B cell (primary cell): Measurements from ENCODE around the gene C19orf85. TPM values are rescaled to one million over a fixed set of nuclear protein-coding genes. Genes with fewer than 3 reads are reported as not detected.
A peak's percentile ranks its signal among the peaks of the same experiment; 100 is the strongest.

ENCODE experiments used
- ATAC-seq: fragments of 200-7000 bp; cut with Tn5 transposase; one replicate; pipeline ENCODE4 v1.10.0; 2021; ENCODE audit warnings: low read depth, mild to moderate bottlenecking, moderate number of reproducible peaks, moderate library complexity
- CTCF ChIA-PET: fragments of 350-600 bp; sonication (Branson Sonifier 250); formaldehyde crosslinking; loops from one replicate; lab custom pipeline; 2021; ENCODE audit warnings: antibody characterized with exemption, inconsistent platforms; lab: Charles Lee
- POLR2A ChIA-PET: fragments of 350-600 bp; sonication (Branson Sonifier 250); formaldehyde crosslinking; loops from one replicate; lab custom pipeline; 2021; ENCODE audit warnings: antibody characterized with exemption; lab: Charles Lee
- DNase-seq: peaks from one replicate; pipeline ENCODE4 v3.0.0; 2013
- H2AFZ ChIP-seq: 2 replicates; pipeline ENCODE4 v1.6.1; 2012; ENCODE audit warnings: mild to moderate bottlenecking, low read depth, low read length; ENCODE audit not compliant: insufficient read depth, poor library complexity, severe bottlenecking
- H3K27ac ChIP-seq, 2 donors: 1 replicate in 1 of 2; 2 replicates in 1 of 2; pipeline ENCODE4 v1.5.1; 2012 to 2013; ENCODE audit warnings: low read length in 2 of 2, mild to moderate bottlenecking in 2 of 2, moderate library complexity in 1 of 2
- H3K27me3 ChIP-seq, 4 experiments: fragments of 200-600 bp in 1 of 4; sonication (generic) in 1 of 4; replicated peaks in 1 of 4; 1 replicate in 2 of 4; 2 replicates in 2 of 4; pipeline versions ENCODE4 v1.6.1 to v1.7.0; 2013 to 2016; ENCODE audit warnings: low read length in 3 of 4, mild to moderate bottlenecking in 2 of 4, mixed read lengths in 1 of 4, moderate library complexity in 1 of 4; ENCODE audit not compliant: insufficient read depth in 4 of 4, control insufficient read depth in 3 of 4; ENCODE audit errors: control extremely low read depth in 1 of 4
- H3K36me3 ChIP-seq, 2 experiments: replicated peaks in 1 of 2; 1 replicate in 1 of 2; 2 replicates in 1 of 2; pipeline versions ENCODE4 v1.6.1 to v1.7.1; 2013; ENCODE audit warnings: low read length in 1 of 2; ENCODE audit not compliant: insufficient read depth in 2 of 2, control insufficient read depth in 1 of 2; ENCODE audit errors: control extremely low read depth in 1 of 2, extremely low read depth in 1 of 2
- H3K4me1 ChIP-seq, 2 donors: fragments of 200-600 bp in 1 of 2; sonication (generic) in 1 of 2; 1 replicate in 1 of 2; 2 replicates in 1 of 2; pipeline versions ENCODE4 v1.5.1 to v1.6.1; 2013 to 2017; ENCODE audit warnings: low read length in 2 of 2; ENCODE audit not compliant: control insufficient read depth in 2 of 2, insufficient read depth in 2 of 2
- H3K4me2 ChIP-seq: replicated peaks from 2 replicates; pipeline ENCODE3; 2012; ENCODE audit warnings: mild to moderate bottlenecking, low read depth, low read length; ENCODE audit not compliant: poor library complexity, severe bottlenecking
- H3K4me3 ChIP-seq, 5 experiments: fragments of 200-600 bp in 1 of 5; sonication (generic) in 1 of 5; 1 replicate in 3 of 5; 2 replicates in 2 of 5; pipeline versions ENCODE4 v1.5.1 to v1.7.0; 2011 to 2016; ENCODE audit warnings: low read length in 4 of 5, mild to moderate bottlenecking in 4 of 5, low read depth in 2 of 5, control low read depth in 1 of 5, moderate library complexity in 1 of 5; ENCODE audit not compliant: insufficient read depth in 1 of 5; ENCODE audit errors: control extremely low read depth in 1 of 5, extremely low read depth in 1 of 5
- H3K79me2 ChIP-seq: fragments of 200-600 bp; sonication (generic); one replicate; pipeline ENCODE4 v1.6.0; 2016; ENCODE audit warnings: low read length; ENCODE audit not compliant: control insufficient read depth, insufficient read depth
- H3K9ac ChIP-seq: fragments of 200-600 bp; sonication (generic); 2 replicates; pipeline ENCODE4 v1.6.1; 2017; ENCODE audit warnings: mild to moderate bottlenecking, low read length, moderate library complexity
- H3K9me3 ChIP-seq, 3 donors: one replicate each; pipeline versions ENCODE4 v1.6.1 to v1.7.1; 2013; ENCODE audit warnings: low read length in 2 of 3; ENCODE audit not compliant: control insufficient read depth in 2 of 3, insufficient read depth in 1 of 3; ENCODE audit errors: control extremely low read depth in 1 of 3
- H4K20me1 ChIP-seq: 2 replicates; pipeline ENCODE4 v1.6.0; 2012; ENCODE audit warnings: mild to moderate bottlenecking, low read length; ENCODE audit not compliant: insufficient read depth, control insufficient read depth, poor library complexity, severe bottlenecking
- H3K27ac Mint-ChIP-seq: one replicate; pipeline ENCODE4 v1.8.0; 2021; ENCODE audit warnings: mixed read lengths
- H3K27me3 Mint-ChIP-seq: one replicate; pipeline ENCODE4 v1.8.0; 2021; ENCODE audit warnings: mixed read lengths
- H3K4me1 Mint-ChIP-seq: one replicate; pipeline ENCODE4 v1.8.0; 2021; ENCODE audit warnings: mixed read lengths
- H3K4me3 Mint-ChIP-seq: one replicate; pipeline ENCODE4 v1.8.0; 2021; ENCODE audit warnings: mixed read lengths
- H3K9me3 Mint-ChIP-seq: one replicate; pipeline ENCODE4 v1.8.0; 2022; ENCODE audit warnings: mixed read lengths; ENCODE audit not compliant: insufficient read depth
- CTCF ChIP-seq: fragments of 200-600 bp; IDR thresholded peaks from one replicate; pipeline ENCODE4 v1.8.0; 2022; ENCODE audit warnings: antibody characterized with exemption, mild to moderate bottlenecking
- EZH2 ChIP-seq: IDR thresholded peaks from 2 replicates; pipeline ENCODE4 v1.6.1; 2012; ENCODE audit warnings: borderline replicate concordance, low read depth, mild to moderate bottlenecking, moderate library complexity, low read length; ENCODE audit not compliant: insufficient read depth, poor library complexity, severe bottlenecking
- WGBS: methylation state at CpG from one replicate; pipeline ENCODE4 v1.1.5; 2013; ENCODE audit warnings: missing lambda C conversion rate; ENCODE audit not compliant: insufficient coverage; 5-methylcytosine and 5-hydroxymethylcytosine counted together
- intact Hi-C: fragments of 100-400 bp; cut with micrococcal nuclease; formaldehyde crosslinking; loops from one replicate; pipeline ENCODE4 v1.10.0; 2022
- polyA plus RNA-seq: library from polyadenylated mRNA; depleted of rRNA; stranded (reverse); fragments of >200 nt; gene quantifications from 2 replicates; pipeline ENCODE4 v1.2.3, GENCODE V29; 2012
- total RNA-seq, 2 donors: library from RNA; stranded (reverse); fragments of 120-200 nt in 1 of 2; gene quantifications; 1 replicate in 1 of 2; 2 replicates in 1 of 2; pipeline versions ENCODE4 v1.2.3 to v1.2.4, GENCODE V29; 2013 to 2022

C19orf85 gene
- total and polyA plus RNA-seq, 2 donors (not counting 1 experiment from before 2014, with no cell fraction given) = not detected

GRCh38 chr19:55447421-55448174, 17.0 kb downstream of the C19orf85 start:
- intact Hi-C loops = no loop called here
- Histone ChIP-seq H3K9me3 (peaks cover 0 to 10% (median 0%) of the 10 kb centered on the region in 3 donors), H2AFZ (no peak overlapping the region), H3K27me3 (peaks cover 0 to 56% (median 22%) of the 10 kb centered on the region in 4 experiments), H3K27ac (no peak overlapping the region), H3K4me3 (no peak overlapping the region), H3K79me2 (no peaks in the 10 kb centered on the region), H4K20me1 (no peaks in the 10 kb centered on the region), H3K36me3 (no peaks in the 10 kb centered on the region), H3K4me2 (no peak overlapping the region), H3K4me1 (peaks cover 15 to 19% of the 10 kb centered on the region in 2 donors), H3K9ac (no peak overlapping the region)
- no peak for TF ChIP-seq EZH2
- TF ChIP-seq CTCF = no peak
- H3K27me3 Mint-ChIP-seq = peaks cover 38% of the 10 kb centered on the region
- 47% methylated on average over 10 of the region's 16 CpGs for WGBS
- H3K4me3 Mint-ChIP-seq = no peak overlapping the region
- POLR2A ChIA-PET = interaction anchor here (0.6 kb wide), 1 partner anchor 108 kb away, joined by 6 read pairs; no protein-coding TSS in a partner anchor
- H3K4me1 Mint-ChIP-seq = peaks cover 14% of the 10 kb centered on the region
- DNase-seq (peak; percentile 28), ATAC-seq (peak; percentile 29)
- H3K9me3 Mint-ChIP-seq = no peaks in the 10 kb centered on the region
- CTCF ChIA-PET = no interaction called here
- no peak overlapping the region for H3K27ac Mint-ChIP-seq

- Histone ChIP-seq H3K4me3 (no peak overlapping the region), H3K79me2 (no peaks in the 10 kb centered on the region), H3K4me1 (peaks cover 13 to 17% of the 10 kb centered on the region in 2 donors), H3K9me3 (no peaks in the 10 kb centered on the region), H3K36me3 (no peaks in the 10 kb centered on the region), H3K4me2 (no peak overlapping the region), H4K20me1 (no peaks in the 10 kb centered on the region), H3K27ac (no peak overlapping the region), H2AFZ (no peak overlapping the region), H3K27me3 (peaks cover 0 to 55% (median 22%) of the 10 kb centered on the region in 4 experiments), H3K9ac (no peak overlapping the region)
- no peak for TF ChIP-seq CTCF
- TF ChIP-seq EZH2 = no peak
- ATAC-seq (no peak), DNase-seq (no peak)
- H3K9me3 Mint-ChIP-seq = no peaks in the 10 kb centered on the region
- H3K4me3 Mint-ChIP-seq = no peak overlapping the region
- intact Hi-C loops = no loop called here
- 85% methylated on average over 6 of the region's 8 CpGs for WGBS
- peaks cover 18% of the 10 kb centered on the region for H3K4me1 Mint-ChIP-seq
- POLR2A ChIA-PET = no interaction called here
- no peak overlapping the region for H3K27ac Mint-ChIP-seq
- CTCF ChIA-PET = interaction anchor here (0.9 kb wide), 1 partner anchor 305 kb away, joined by 3 read pairs; no protein-coding TSS in a partner anchor
- peaks cover 43% of the 10 kb centered on the region for H3K27me3 Mint-ChIP-seq
These were observed 18.5 kb downstream of the C19orf85 start for GRCh38 chr19:55446060-55446459.
